ENCODE measurements around the gene SELENON. TPM values are rescaled to one million over a fixed set of nuclear protein-coding genes. Genes with fewer than 3 reads are reported as not detected.

Gene SELENON
- total RNA-seq, 2 experiments from 2014 or later = 15.0 to 15.6 TPM

GRCh38 chr1:25779894-25780293 is 20.1 kb upstream of the SELENON start:
- Mint-ChIP-seq H3K36me3 (no peaks in the 10 kb centered on the region), H3K4me3 (no peak overlapping the region), H3K27me3 (no peaks in the 10 kb centered on the region), H3K27ac (no peak overlapping the region), H3K9me3 (no peaks in the 10 kb centered on the region), H3K4me1 (peaks cover 15% of the 10 kb centered on the region)
- DNase-seq = no peak

- Mint-ChIP-seq H3K27ac (no peak overlapping the region), H3K36me3 (no peaks in the 10 kb centered on the region), H3K4me3 (no peak overlapping the region), H3K9me3 (no peaks in the 10 kb centered on the region), H3K27me3 (no peaks in the 10 kb centered on the region), H3K4me1 (peaks cover 9% of the 10 kb centered on the region)
- no peak for DNase-seq
Measured at GRCh38 chr1:25780318-25781129, 19.5 kb upstream of the SELENON start.

- no peak overlapping the region for H3K4me3 Mint-ChIP-seq
- H3K4me1 Mint-ChIP-seq = peaks cover 7% of the 10 kb centered on the region
- no peaks in the 10 kb centered on the region for H3K9me3 Mint-ChIP-seq
- H3K36me3 Mint-ChIP-seq = no peaks in the 10 kb centered on the region
- no peak for DNase-seq
- H3K27ac Mint-ChIP-seq = no peak overlapping the region
- H3K27me3 Mint-ChIP-seq = no peaks in the 10 kb centered on the region
Measured at GRCh38 chr1:25781130-25781433, 18.9 kb upstream of the SELENON start.

GRCh38 chr1:25782608-25783201 is 17.3 kb upstream of the SELENON start:
- Mint-ChIP-seq H3K27me3 (no peaks in the 10 kb centered on the region), H3K27ac (no peak overlapping the region), H3K4me1 (peaks cover 8% of the 10 kb centered on the region), H3K36me3 (no peaks in the 10 kb centered on the region), H3K4me3 (no peak overlapping the region), H3K9me3 (no peaks in the 10 kb centered on the region)
- no peak for DNase-seq

- Mint-ChIP-seq H3K9me3 (no peaks in the 10 kb centered on the region), H3K27me3 (no peaks in the 10 kb centered on the region), H3K4me3 (no peak overlapping the region), H3K36me3 (no peaks in the 10 kb centered on the region), H3K4me1 (peaks cover 4% of the 10 kb centered on the region), H3K27ac (no peak overlapping the region)
- no peak for DNase-seq
Measured at GRCh38 chr1:25784575-25785051, 15.4 kb upstream of the SELENON start.

- H3K4me3 Mint-ChIP-seq = no peak overlapping the region
- peaks cover 4% of the 10 kb centered on the region for H3K4me1 Mint-ChIP-seq
- H3K9me3 Mint-ChIP-seq = no peaks in the 10 kb centered on the region
- no peaks in the 10 kb centered on the region for H3K36me3 Mint-ChIP-seq
- H3K27ac Mint-ChIP-seq = no peak overlapping the region
- no peaks in the 10 kb centered on the region for H3K27me3 Mint-ChIP-seq
- no peak for DNase-seq
Measured at GRCh38 chr1:25785333-25786067, 14.5 kb upstream of the SELENON start.

- Mint-ChIP-seq H3K9me3 (no peaks in the 10 kb centered on the region), H3K36me3 (no peaks in the 10 kb centered on the region), H3K27me3 (no peaks in the 10 kb centered on the region), H3K4me1 (peaks cover 4% of the 10 kb centered on the region), H3K4me3 (no peak overlapping the region), H3K27ac (no peak overlapping the region)
- no peak for DNase-seq
Measured at GRCh38 chr1:25786887-25787759, 12.9 kb upstream of the SELENON start.

GRCh38 chr1:25787760-25788166 is 12.2 kb upstream of the SELENON start:
- no peaks in the 10 kb centered on the region for H3K36me3 Mint-ChIP-seq
- H3K27me3 Mint-ChIP-seq = no peaks in the 10 kb centered on the region
- peaks cover 1% of the 10 kb centered on the region for H3K4me1 Mint-ChIP-seq
- H3K9me3 Mint-ChIP-seq = no peaks in the 10 kb centered on the region
- H3K4me3 Mint-ChIP-seq = no peak overlapping the region
- DNase-seq = no peak
- no peak overlapping the region for H3K27ac Mint-ChIP-seq

GRCh38 chr1:25790472-25790871 is 9.5 kb upstream of the SELENON start:
- Mint-ChIP-seq H3K4me1 (peaks cover 13% of the 10 kb centered on the region), H3K27me3 (no peaks in the 10 kb centered on the region), H3K27ac (no peak overlapping the region), H3K4me3 (no peak overlapping the region), H3K9me3 (no peaks in the 10 kb centered on the region), H3K36me3 (peaks cover 3% of the 10 kb centered on the region)
- no peak for DNase-seq

- H3K27me3 Mint-ChIP-seq = no peaks in the 10 kb centered on the region
- no peaks in the 10 kb centered on the region for H3K9me3 Mint-ChIP-seq
- no peak for DNase-seq
- no peak overlapping the region for H3K27ac Mint-ChIP-seq
- peaks cover 26% of the 10 kb centered on the region for H3K4me1 Mint-ChIP-seq
- no peak overlapping the region for H3K4me3 Mint-ChIP-seq
- peaks cover 3% of the 10 kb centered on the region for H3K36me3 Mint-ChIP-seq
Measured at GRCh38 chr1:25792115-25792514, 7.9 kb upstream of the SELENON start.

- DNase-seq = no peak
- H3K27me3 Mint-ChIP-seq = no peaks in the 10 kb centered on the region
- H3K36me3 Mint-ChIP-seq = peaks cover 3% of the 10 kb centered on the region
- no peaks in the 10 kb centered on the region for H3K9me3 Mint-ChIP-seq
- no peak overlapping the region for H3K27ac Mint-ChIP-seq
- peaks cover 33% of the 10 kb centered on the region for H3K4me1 Mint-ChIP-seq
- H3K4me3 Mint-ChIP-seq = no peak overlapping the region
Measured at GRCh38 chr1:25793585-25794170, 6.3 kb upstream of the SELENON start.

GRCh38 chr1:25794325-25794724 is 5.7 kb upstream of the SELENON start:
- H3K36me3 Mint-ChIP-seq = peaks cover 3% of the 10 kb centered on the region
- no peak overlapping the region for H3K27ac Mint-ChIP-seq
- H3K27me3 Mint-ChIP-seq = no peaks in the 10 kb centered on the region

GRCh38 chr1:25795211-25795610 is 4.8 kb upstream of the SELENON start:
- no peaks in the 10 kb centered on the region for H3K9me3 Mint-ChIP-seq
- no peak overlapping the region for H3K4me3 Mint-ChIP-seq
- no peak for DNase-seq
- no peak overlapping the region for H3K27ac Mint-ChIP-seq
- no peaks in the 10 kb centered on the region for H3K27me3 Mint-ChIP-seq
- peaks cover 3% of the 10 kb centered on the region for H3K36me3 Mint-ChIP-seq
- peaks cover 37% of the 10 kb centered on the region for H3K4me1 Mint-ChIP-seq

More at GRCh38 chr1:25794325-25794724, 5.7 kb upstream of the SELENON start:
- no peak overlapping the region for H3K4me3 Mint-ChIP-seq
- H3K4me1 Mint-ChIP-seq = peaks cover 33% of the 10 kb centered on the region
- no peak for DNase-seq
- no peaks in the 10 kb centered on the region for H3K9me3 Mint-ChIP-seq

GRCh38 chr1:25795946-25796810 is 3.8 kb upstream of the SELENON start:
- H3K27me3 Mint-ChIP-seq = no peaks in the 10 kb centered on the region
- peak overlapping the region; percentile 42 for H3K4me3 Mint-ChIP-seq
- peaks cover 8% of the 10 kb centered on the region for H3K36me3 Mint-ChIP-seq
- peaks cover 43% of the 10 kb centered on the region for H3K4me1 Mint-ChIP-seq
- no peaks in the 10 kb centered on the region for H3K9me3 Mint-ChIP-seq
- peak; percentile 57 for DNase-seq
- peak overlapping the region; percentile 57 for H3K27ac Mint-ChIP-seq
